Measurements from ENCODE around the gene AFG3L2.

- TF ChIP-seq CTCF (IDR thresholded peaks at IDR 0.05 in 8 of 11, conservative IDR thresholded peaks at IDR 0.05 in 3 of 11) (no peak), POLR2AphosphoS5 (IDR thresholded peaks at IDR 0.05) (no peak), POLR2A (IDR thresholded peaks at IDR 0.05) (no peak)
Observed at GRCh38 chr18:12334366-12334808, 42.6 kb downstream of the AFG3L2 start.

All from spleen (tissue), 7 donors.